Measurements from ENCODE around the gene ITGB1. TPM values are rescaled to one million over a fixed set of nuclear protein-coding genes. Genes with fewer than 3 reads are reported as not detected.

Gene ITGB1
- total and polyA plus RNA-seq, 9 of the 15 experiments (the other 6 are each of a cell fraction or from before 2014, with no cell fraction given), result 40.2 to 194 (median 155) TPM

GRCh38 chr10:32995066-32995622, 37.1 kb upstream of the ITGB1 start (continued):
- TF ChIP-seq, protein P1, sequence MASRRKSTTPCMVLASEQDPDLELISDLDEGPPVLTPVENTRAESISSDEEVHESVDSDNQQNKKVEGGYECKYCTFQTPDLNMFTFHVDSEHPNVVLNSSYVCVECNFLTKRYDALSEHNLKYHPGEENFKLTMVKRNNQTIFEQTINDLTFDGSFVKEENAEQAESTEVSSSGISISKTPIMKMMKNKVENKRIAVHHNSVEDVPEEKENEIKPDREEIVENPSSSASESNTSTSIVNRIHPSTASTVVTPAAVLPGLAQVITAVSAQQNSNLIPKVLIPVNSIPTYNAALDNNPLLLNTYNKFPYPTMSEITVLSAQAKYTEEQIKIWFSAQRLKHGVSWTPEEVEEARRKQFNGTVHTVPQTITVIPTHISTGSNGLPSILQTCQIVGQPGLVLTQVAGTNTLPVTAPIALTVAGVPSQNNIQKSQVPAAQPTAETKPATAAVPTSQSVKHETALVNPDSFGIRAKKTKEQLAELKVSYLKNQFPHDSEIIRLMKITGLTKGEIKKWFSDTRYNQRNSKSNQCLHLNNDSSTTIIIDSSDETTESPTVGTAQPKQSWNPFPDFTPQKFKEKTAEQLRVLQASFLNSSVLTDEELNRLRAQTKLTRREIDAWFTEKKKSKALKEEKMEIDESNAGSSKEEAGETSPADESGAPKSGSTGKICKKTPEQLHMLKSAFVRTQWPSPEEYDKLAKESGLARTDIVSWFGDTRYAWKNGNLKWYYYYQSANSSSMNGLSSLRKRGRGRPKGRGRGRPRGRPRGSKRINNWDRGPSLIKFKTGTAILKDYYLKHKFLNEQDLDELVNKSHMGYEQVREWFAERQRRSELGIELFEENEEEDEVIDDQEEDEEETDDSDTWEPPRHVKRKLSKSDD (conservative IDR thresholded peaks at IDR 0.05; ENCODE audit: low read length), result no peak
- TF ChIP-seq CHD4 (IDR thresholded peaks at IDR 0.05; ENCODE audit: insufficient read depth, insufficient replicate concordance, low read depth, low read length, poor library complexity, severe bottlenecking) (no peak), ZNF589 (CRISPR knock-in tag; IDR thresholded peaks at IDR 0.05; ENCODE audit: low read depth) (no peak), STAG1 (CRISPR knock-in tag; IDR thresholded peaks at IDR 0.05; ENCODE audit: borderline replicate concordance) (no peak), ARID4B (CRISPR knock-in tag; IDR thresholded peaks at IDR 0.05) (no peak), ZNF561 (CRISPR knock-in tag; conservative IDR thresholded peaks at IDR 0.05) (no peak)
- TF ChIP-seq, protein P2, sequence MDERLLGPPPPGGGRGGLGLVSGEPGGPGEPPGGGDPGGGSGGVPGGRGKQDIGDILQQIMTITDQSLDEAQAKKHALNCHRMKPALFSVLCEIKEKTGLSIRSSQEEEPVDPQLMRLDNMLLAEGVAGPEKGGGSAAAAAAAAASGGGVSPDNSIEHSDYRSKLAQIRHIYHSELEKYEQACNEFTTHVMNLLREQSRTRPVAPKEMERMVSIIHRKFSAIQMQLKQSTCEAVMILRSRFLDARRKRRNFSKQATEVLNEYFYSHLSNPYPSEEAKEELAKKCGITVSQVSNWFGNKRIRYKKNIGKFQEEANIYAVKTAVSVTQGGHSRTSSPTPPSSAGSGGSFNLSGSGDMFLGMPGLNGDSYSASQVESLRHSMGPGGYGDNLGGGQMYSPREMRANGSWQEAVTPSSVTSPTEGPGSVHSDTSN (CRISPR knock-in tag; IDR thresholded peaks at IDR 0.05; ENCODE audit: low read depth), result no peak
- TF ChIP-seq, protein P2 (tag; conservative IDR thresholded peaks at IDR 0.05; ENCODE audit: low read depth), result no peak
